Fibroblast of mammary gland (primary cell): ENCODE results near the gene ILDR1.

Experiments
- DNase-seq: peaks from one replicate; pipeline ENCODE4 v3.0.0-alpha.2; 2010; ENCODE audit warnings: low read depth
- H3K4me3 ChIP-seq: 2 replicates; pipeline ENCODE4 v1.5.1; 2011; ENCODE audit warnings: low read depth, mild to moderate bottlenecking, low read length, moderate library complexity; ENCODE audit not compliant: control insufficient read depth
- CTCF ChIP-seq: conservative IDR thresholded peaks from 2 replicates; pipeline ENCODE4 v1.5.1; 2011; ENCODE audit warnings: low read depth, low read length, inconsistent platforms; ENCODE audit not compliant: control insufficient read depth, insufficient read depth

The ILDR1 gene

DNA sequence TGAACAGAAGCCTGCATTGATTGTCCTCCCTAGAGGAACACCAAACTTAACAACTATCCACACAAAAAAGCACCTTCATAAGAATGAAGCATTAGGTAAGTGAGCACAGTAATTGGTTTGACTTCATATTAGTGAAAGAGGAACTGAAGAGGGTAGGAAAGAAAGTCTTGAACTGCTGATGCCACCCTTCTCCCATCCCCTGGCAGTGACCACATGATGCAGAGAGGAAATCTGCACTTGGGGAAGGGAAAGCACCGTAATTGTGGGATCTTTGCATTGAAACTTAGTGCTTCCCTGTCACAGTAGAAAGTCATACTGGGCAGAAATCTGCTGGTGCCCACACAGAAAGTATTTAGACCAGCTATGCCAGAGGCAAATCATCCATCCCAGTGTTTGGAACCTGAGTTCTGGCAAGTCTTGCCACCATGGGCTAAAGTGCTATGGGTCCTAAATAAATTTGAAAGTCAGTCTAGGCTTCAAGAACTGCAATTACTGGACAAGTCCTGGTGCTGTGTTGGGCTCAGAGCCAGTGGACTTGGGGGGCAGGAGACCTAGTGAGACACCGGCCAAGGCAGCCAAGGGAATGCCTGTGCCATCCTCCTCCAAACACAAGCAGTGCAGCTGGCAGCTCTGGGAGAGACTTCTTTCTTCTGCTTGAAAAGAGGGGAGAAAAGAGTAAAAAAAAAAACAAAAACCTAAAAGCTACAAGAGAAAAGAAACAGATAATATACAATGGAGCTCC lies 64.2 kb downstream of the ILDR1 start:
- no peak for DNase-seq
- TF ChIP-seq CTCF: no peak
- H3K4me3 ChIP-seq: no peak overlapping the region

GRCh38 chr3:121956363-121956762 lies 65.7 kb downstream of the ILDR1 start:
- no peak for TF ChIP-seq CTCF
- DNase-seq: no peak
- H3K4me3 ChIP-seq: no peak overlapping the region

GRCh38 chr3:121951291-121951919 lies 70.6 kb downstream of the ILDR1 start:
- H3K4me3 ChIP-seq: no peak overlapping the region
- TF ChIP-seq CTCF: no peak

DNA sequence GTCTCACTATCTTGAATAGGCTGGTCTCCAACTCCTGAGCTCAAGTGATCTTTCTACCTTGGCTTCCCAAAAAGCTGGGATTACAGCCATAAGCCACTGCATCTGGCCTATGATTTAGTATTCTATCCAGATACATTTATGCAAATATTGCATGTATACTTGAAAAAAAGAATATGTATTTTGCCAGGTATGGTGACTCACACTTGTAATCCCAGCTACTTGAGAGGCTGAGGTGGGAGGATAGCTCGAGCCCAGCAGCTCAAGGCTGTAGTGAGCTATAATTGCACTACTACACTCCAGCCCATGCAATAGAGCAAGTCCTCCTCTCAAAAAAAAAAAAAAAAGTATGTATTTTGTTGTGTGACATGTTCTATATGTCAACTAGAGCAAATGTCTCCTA lies 73.4 kb downstream of the ILDR1 start:
- TF ChIP-seq CTCF: no peak
- no peak for DNase-seq

More at GRCh38 chr3:121951291-121951919, 70.6 kb downstream of the ILDR1 start:
- DNase-seq: no peak

GRCh38 chr3:121943431-121943830 lies 78.6 kb downstream of the ILDR1 start:
- no peak for TF ChIP-seq CTCF
- DNase-seq: no peak
- no peak overlapping the region for H3K4me3 ChIP-seq

More for the DNA sequence above, 73.4 kb downstream of the ILDR1 start:
- no peak overlapping the region for H3K4me3 ChIP-seq

DNA sequence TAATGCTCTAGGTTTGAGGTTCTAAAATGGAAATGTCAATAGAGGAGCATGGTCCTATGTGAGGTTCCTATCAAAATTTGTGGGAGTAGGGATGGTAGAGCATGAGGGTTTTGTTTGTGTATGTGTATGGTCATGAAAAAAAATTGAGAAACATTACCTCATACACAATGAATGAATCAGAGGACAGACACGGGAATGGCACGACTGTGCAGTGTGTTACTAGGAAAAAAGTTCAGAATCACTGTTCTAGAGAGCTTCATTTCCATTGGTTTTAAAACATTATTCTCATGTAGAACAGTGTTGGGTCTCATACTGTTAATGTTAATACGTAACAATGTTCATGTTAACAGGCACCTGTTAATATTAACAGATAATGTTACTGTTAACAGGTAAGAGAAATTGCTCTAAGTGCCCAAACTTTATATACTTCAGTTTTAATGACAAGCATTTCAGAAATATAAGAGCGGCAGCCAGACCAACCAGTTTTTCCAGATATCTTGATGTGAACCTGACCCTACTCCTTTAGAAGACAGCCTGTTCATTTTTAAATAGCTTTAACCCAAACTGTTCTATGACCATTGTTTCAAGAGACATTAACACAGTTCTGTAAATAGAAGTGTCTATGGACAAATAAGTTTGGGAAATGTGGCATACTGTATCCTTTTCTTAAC lies 79.8 kb downstream of the ILDR1 start:
- H3K4me3 ChIP-seq: no peak overlapping the region
- DNase-seq: peak; percentile 4
- TF ChIP-seq CTCF: no peak
